OCI-LY3 (cell line): ENCODE data around the gene NYNRIN.

Experiments
- EZH2phosphoT487 ChIP-seq: fragments of 200-600 bp; shearing (Covaris generic); IDR thresholded peaks from 2 replicates; pipeline ENCODE4 v1.6.1; 2018; ENCODE audit warnings: antibody characterized with exemption, mixed run types, low read depth
- TF ChIP-seq, protein P1 (sequence below): fragments of 200-600, 300-600 bp; sonication (generic); IDR thresholded peaks from 2 replicates; pipeline ENCODE4 v1.5.1; 2014; ENCODE audit warnings: antibody characterized with exemption, low read length, low read depth

DNA sequence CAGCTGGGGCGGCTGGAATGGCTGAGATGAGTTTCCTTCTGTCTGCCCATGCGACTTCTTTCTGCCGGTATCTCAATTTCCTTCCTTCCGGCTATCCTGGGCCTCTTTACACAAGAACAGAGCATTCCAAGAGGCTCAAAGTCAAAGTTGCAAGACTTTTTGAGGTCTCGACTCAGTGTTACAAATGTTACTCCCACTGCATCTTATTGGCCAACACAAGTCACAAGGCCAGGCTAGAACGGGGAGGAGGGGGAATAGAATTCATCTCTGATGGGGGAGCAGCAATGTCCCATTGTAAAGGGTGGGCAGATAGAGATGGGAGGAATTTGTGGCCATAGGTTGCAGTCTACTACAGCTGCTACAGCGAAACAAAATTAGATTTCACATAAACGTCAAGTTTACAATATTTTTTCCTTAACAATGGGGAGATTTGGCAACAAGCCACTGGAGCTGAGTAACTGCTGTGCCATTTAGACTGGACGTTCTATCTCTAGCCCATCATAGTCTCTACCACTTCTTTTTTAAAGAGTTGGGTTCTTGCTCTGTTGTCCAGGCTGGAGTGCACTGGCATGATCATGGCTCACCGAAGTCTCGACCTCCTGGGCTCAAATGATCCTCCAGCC is 9.5 kb upstream of the NYNRIN start:
- TF ChIP-seq, protein P1, sequence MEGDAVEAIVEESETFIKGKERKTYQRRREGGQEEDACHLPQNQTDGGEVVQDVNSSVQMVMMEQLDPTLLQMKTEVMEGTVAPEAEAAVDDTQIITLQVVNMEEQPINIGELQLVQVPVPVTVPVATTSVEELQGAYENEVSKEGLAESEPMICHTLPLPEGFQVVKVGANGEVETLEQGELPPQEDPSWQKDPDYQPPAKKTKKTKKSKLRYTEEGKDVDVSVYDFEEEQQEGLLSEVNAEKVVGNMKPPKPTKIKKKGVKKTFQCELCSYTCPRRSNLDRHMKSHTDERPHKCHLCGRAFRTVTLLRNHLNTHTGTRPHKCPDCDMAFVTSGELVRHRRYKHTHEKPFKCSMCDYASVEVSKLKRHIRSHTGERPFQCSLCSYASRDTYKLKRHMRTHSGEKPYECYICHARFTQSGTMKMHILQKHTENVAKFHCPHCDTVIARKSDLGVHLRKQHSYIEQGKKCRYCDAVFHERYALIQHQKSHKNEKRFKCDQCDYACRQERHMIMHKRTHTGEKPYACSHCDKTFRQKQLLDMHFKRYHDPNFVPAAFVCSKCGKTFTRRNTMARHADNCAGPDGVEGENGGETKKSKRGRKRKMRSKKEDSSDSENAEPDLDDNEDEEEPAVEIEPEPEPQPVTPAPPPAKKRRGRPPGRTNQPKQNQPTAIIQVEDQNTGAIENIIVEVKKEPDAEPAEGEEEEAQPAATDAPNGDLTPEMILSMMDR, result no peak
- no peak for TF ChIP-seq EZH2phosphoT487
